Neural progenitor cell (in vitro differentiated cells): ENCODE data around the gene GNG4. TPM values are rescaled to one million over a fixed set of nuclear protein-coding genes. Genes with fewer than 3 reads are reported as not detected.
"Not testable (repeated sequence)": the region's sequence is repeated elsewhere in the genome, so short reads cannot be mapped to it uniquely, and the experiment has no call there.

Experiments used
- DNase-seq: peaks from one replicate; pipeline ENCODE4 v3.0.0-alpha.2; 2016; ENCODE audit warnings: low spot score
- H2AFZ ChIP-seq: fragments of 200-600 bp; sonication (generic); replicated peaks from 2 replicates; pipeline ENCODE4 v1.6.1; 2016; ENCODE audit warnings: antibody characterized with exemption
- H3F3A ChIP-seq: fragments of 200-600 bp; sonication (generic); 2 replicates; pipeline ENCODE4 v1.6.1; 2016; ENCODE audit warnings: antibody characterized with exemption, low read depth
- H3K27ac ChIP-seq: fragments of 200-600 bp; sonication (generic); 2 replicates; pipeline ENCODE4 v1.5.1; 2016; ENCODE audit warnings: mild to moderate bottlenecking
- H3K27me3 ChIP-seq: fragments of 200-600 bp; sonication (generic); 2 replicates; pipeline ENCODE4 v1.6.1; 2016; ENCODE audit warnings: mild to moderate bottlenecking, moderate library complexity
- H3K36me3 ChIP-seq: fragments of 200-600 bp; sonication (generic); 2 replicates; pipeline ENCODE4 v1.5.1; 2016
- H3K4me1 ChIP-seq: fragments of 200-600 bp; sonication (generic); 2 replicates; pipeline ENCODE4 v1.6.1; 2016; ENCODE audit warnings: mixed run types
- H3K4me2 ChIP-seq: fragments of 200-600 bp; sonication (generic); 2 replicates; pipeline ENCODE4 v1.6.1; 2016
- H3K4me3 ChIP-seq: fragments of 200-600 bp; sonication (generic); 2 replicates; pipeline ENCODE4 v1.5.1; 2016
- H3K79me2 ChIP-seq: fragments of 200-600 bp; sonication (generic); 2 replicates; pipeline ENCODE4 v1.6.1; 2016; ENCODE audit warnings: low read depth
- H3K9ac ChIP-seq: fragments of 200-600 bp; sonication (generic); 2 replicates; pipeline ENCODE4 v1.6.1; 2016
- H3K9me3 ChIP-seq: fragments of 200-600 bp; sonication (generic); 2 replicates; pipeline ENCODE4 v1.5.1; 2016; ENCODE audit warnings: low read depth
- H4K20me1 ChIP-seq: fragments of 200-600 bp; sonication (generic); 2 replicates; pipeline ENCODE4 v1.6.1; 2016; ENCODE audit warnings: low read depth
- H3K27ac Mint-ChIP-seq: 3 replicates; pipeline ENCODE4 v1.8.0; 2021; ENCODE audit warnings: mixed read lengths
- H3K27me3 Mint-ChIP-seq: 2 replicates; pipeline ENCODE4 v1.8.0; 2022; ENCODE audit warnings: low read depth, mild to moderate bottlenecking, inconsistent platforms, moderate library complexity, mixed read lengths; ENCODE audit not compliant: insufficient read depth
- H3K36me3 Mint-ChIP-seq: 3 replicates; pipeline ENCODE4 v1.8.0; 2021; ENCODE audit warnings: mixed read lengths
- H3K4me1 Mint-ChIP-seq: 3 replicates; pipeline ENCODE4 v1.8.0; 2021; ENCODE audit warnings: mixed read lengths
- H3K4me3 Mint-ChIP-seq: 3 replicates; pipeline ENCODE4 v1.8.0; 2021; ENCODE audit warnings: mild to moderate bottlenecking, moderate library complexity, mixed read lengths
- H3K9me3 Mint-ChIP-seq: 3 replicates; pipeline ENCODE4 v1.8.0; 2020; ENCODE audit warnings: mixed read lengths
- CTCF ChIP-seq: fragments of 200-600 bp; sonication (generic); IDR thresholded peaks from 2 replicates; pipeline ENCODE4 v1.5.1; 2017; ENCODE audit warnings: antibody characterized with exemption, mild to moderate bottlenecking
- EZH2 ChIP-seq: fragments of 200-600 bp; sonication (generic); IDR thresholded peaks from 2 replicates; pipeline ENCODE4 v1.6.1; 2017; ENCODE audit warnings: antibody characterized with exemption, mild to moderate bottlenecking, moderate library complexity
- EZH2phosphoT487 ChIP-seq: fragments of 200-600 bp; sonication (generic); IDR thresholded peaks from 2 replicates; pipeline ENCODE4 v1.6.1; 2017; ENCODE audit warnings: antibody characterized with exemption
- total RNA-seq: library from RNA; depleted of rRNA; stranded (reverse); fragments of >200 nt; gene quantifications from 2 replicates; pipeline ENCODE4 v1.2.3, GENCODE V29; 2015; ENCODE audit warnings: low replicate concordance

GNG4 gene
- total RNA-seq, 1 donor from 2014 or later: 14.9 TPM

- Mint-ChIP-seq H3K27me3 (peaks cover 3% of the 10 kb centered on the region), H3K36me3 (peaks cover 2% of the 10 kb centered on the region), H3K9me3 (no peaks in the 10 kb centered on the region), H3K27ac (no peak overlapping the region), H3K4me3 (no peak overlapping the region), H3K4me1 (peaks cover 22% of the 10 kb centered on the region)
- Histone ChIP-seq H2AFZ (no peak overlapping the region), H3K4me3 (no peak overlapping the region), H3F3A (no peaks in the 10 kb centered on the region), H3K27me3 (no peaks in the 10 kb centered on the region), H3K27ac (no peak overlapping the region), H3K4me2 (no peak overlapping the region), H3K36me3 (no peaks in the 10 kb centered on the region), H4K20me1 (no peaks in the 10 kb centered on the region), H3K9ac (no peak overlapping the region), H3K4me1 (peaks cover 4% of the 10 kb centered on the region), H3K79me2 (no peaks in the 10 kb centered on the region), H3K9me3 (no peaks in the 10 kb centered on the region)
- TF ChIP-seq EZH2 (no peak), EZH2phosphoT487 (no peak), CTCF (no peak)
- DNase-seq: no peak
Observed at GRCh38 chr1:235625340-235625739, 24.2 kb downstream of the GNG4 start.

GRCh38 chr1:235624721-235625333 lies 24.8 kb downstream of the GNG4 start:
- Histone ChIP-seq H3K9me3 (no peaks in the 10 kb centered on the region), H3K27me3 (no peaks in the 10 kb centered on the region), H3K4me2 (no peak overlapping the region), H3F3A (no peaks in the 10 kb centered on the region), H3K79me2 (no peaks in the 10 kb centered on the region), H4K20me1 (no peaks in the 10 kb centered on the region), H3K4me3 (no peak overlapping the region), H3K36me3 (no peaks in the 10 kb centered on the region), H2AFZ (no peak overlapping the region), H3K27ac (no peak overlapping the region), H3K9ac (no peak overlapping the region), H3K4me1 (peaks cover 4% of the 10 kb centered on the region)
- Mint-ChIP-seq H3K4me1 (peaks cover 22% of the 10 kb centered on the region), H3K27ac (no peak overlapping the region), H3K27me3 (peaks cover 3% of the 10 kb centered on the region), H3K4me3 (no peak overlapping the region), H3K9me3 (no peaks in the 10 kb centered on the region), H3K36me3 (peaks cover 2% of the 10 kb centered on the region)
- TF ChIP-seq CTCF (no peak), EZH2 (no peak), EZH2phosphoT487 (no peak)
- no peak for DNase-seq

GRCh38 chr1:235622936-235623779 lies 26.4 kb downstream of the GNG4 start:
- Histone ChIP-seq H3K36me3 (no peaks in the 10 kb centered on the region), H3F3A (no peaks in the 10 kb centered on the region), H2AFZ (no peak overlapping the region), H3K4me1 (peaks cover 4% of the 10 kb centered on the region), H3K79me2 (no peaks in the 10 kb centered on the region), H3K9ac (no peak overlapping the region), H3K9me3 (no peaks in the 10 kb centered on the region), H4K20me1 (no peaks in the 10 kb centered on the region), H3K27ac (no peak overlapping the region), H3K4me2 (no peak overlapping the region), H3K27me3 (no peaks in the 10 kb centered on the region), H3K4me3 (no peak overlapping the region)
- Mint-ChIP-seq H3K27ac (no peak overlapping the region), H3K4me1 (peaks cover 22% of the 10 kb centered on the region), H3K4me3 (no peak overlapping the region), H3K36me3 (peaks cover 2% of the 10 kb centered on the region), H3K27me3 (peaks cover 3% of the 10 kb centered on the region), H3K9me3 (no peaks in the 10 kb centered on the region)
- TF ChIP-seq EZH2phosphoT487: no peak
- TF ChIP-seq EZH2: no peak
- no peak for TF ChIP-seq CTCF
- DNase-seq: no peak

GRCh38 chr1:235619149-235619548 lies 30.4 kb downstream of the GNG4 start:
- not testable (repeated sequence) for H3K4me1 ChIP-seq, H3K27ac ChIP-seq, H3K79me2 ChIP-seq, H3K9ac ChIP-seq, H4K20me1 ChIP-seq, H3K27me3 Mint-ChIP-seq, H3K9me3 Mint-ChIP-seq, H3K36me3 ChIP-seq, H2AFZ ChIP-seq, H3K27me3 ChIP-seq, H3K4me3 ChIP-seq, H3F3A ChIP-seq, H3K4me2 ChIP-seq, H3K4me3 Mint-ChIP-seq, H3K9me3 ChIP-seq, H3K27ac Mint-ChIP-seq, DNase-seq, H3K36me3 Mint-ChIP-seq
- peaks cover 13% of the 10 kb centered on the region for H3K4me1 Mint-ChIP-seq
